Measurements from ENCODE around the gene ESF1. TPM values are rescaled to one million over a fixed set of nuclear protein-coding genes. Genes with fewer than 3 reads are reported as not detected.
"Not testable (repeated sequence)": the region's sequence is repeated elsewhere in the genome, so short reads cannot be mapped to it uniquely, and the experiment has no call there.

ESF1 gene
- total RNA-seq, 1 donor from 2014 or later: 17.3 TPM

GRCh38 chr20:13786143-13786828 lies 1.6 kb upstream of the ESF1 start:
- DNase-seq: no peak

- DNase-seq: no peak
These were observed 337 bp downstream of the ESF1 start for GRCh38 chr20:13784271-13784892.

GRCh38 chr20:13783528-13783927 lies 1.2 kb downstream of the ESF1 start:
- no peak for DNase-seq

- no peak for DNase-seq
These were observed 5.9 kb downstream of the ESF1 start for GRCh38 chr20:13778827-13779226.

GRCh38 chr20:13777171-13777601 lies 7.5 kb downstream of the ESF1 start:
- no peak for DNase-seq

GRCh38 chr20:13775867-13776266 lies 8.9 kb downstream of the ESF1 start:
- DNase-seq: no peak

GRCh38 chr20:13772529-13772928 lies 12.2 kb downstream of the ESF1 start:
- DNase-seq: no peak

- no peak for DNase-seq
These were observed 12.8 kb downstream of the ESF1 start for GRCh38 chr20:13771853-13772453.

- no peak for DNase-seq
These were observed 14.6 kb downstream of the ESF1 start for GRCh38 chr20:13770141-13770540.

GRCh38 chr20:13765868-13766416 lies 18.8 kb downstream of the ESF1 start:
- no peak for DNase-seq

- DNase-seq: no peak
These were observed 19.4 kb downstream of the ESF1 start for GRCh38 chr20:13765299-13765698.

- not testable (repeated sequence) for DNase-seq
These were observed 24.2 kb downstream of the ESF1 start for GRCh38 chr20:13760451-13760946.

- no peak for DNase-seq
These were observed 25.8 kb downstream of the ESF1 start for GRCh38 chr20:13758884-13759283.

GRCh38 chr20:13756551-13756950 lies 28.2 kb downstream of the ESF1 start:
- no peak for DNase-seq

- DNase-seq: no peak
These were observed 28.9 kb downstream of the ESF1 start for GRCh38 chr20:13755809-13756208.

- no peak for DNase-seq
These were observed 31.2 kb downstream of the ESF1 start for GRCh38 chr20:13753436-13754036.

GRCh38 chr20:13749811-13750210 lies 34.9 kb downstream of the ESF1 start:
- DNase-seq: no peak

GRCh38 chr20:13745784-13746183 lies 38.9 kb downstream of the ESF1 start:
- DNase-seq: no peak

- no peak for DNase-seq
These were observed 40.4 kb downstream of the ESF1 start for GRCh38 chr20:13744352-13744751.

GRCh38 chr20:13741879-13742278 lies 42.8 kb downstream of the ESF1 start:
- DNase-seq: no peak

GRCh38 chr20:13739731-13740649 lies 44.7 kb downstream of the ESF1 start:
- no peak for DNase-seq

- not testable (repeated sequence) for DNase-seq
These were observed 46.5 kb downstream of the ESF1 start for GRCh38 chr20:13738187-13738586.
